GM12874 (cell line): ENCODE data around the gene GTF3C2.

Source experiments
- CTCF ChIP-seq: IDR thresholded peaks from 2 replicates; pipeline ENCODE4 v1.5.1; 2011; ENCODE audit warnings: low read depth, mild to moderate bottlenecking, control low read depth, low read length, moderate library complexity; ENCODE audit not compliant: insufficient read depth

Gene GTF3C2

GRCh38 chr2:27294928-27295327 lies 61.6 kb downstream of the GTF3C2 start:
- no peak for TF ChIP-seq CTCF

GRCh38 chr2:27291865-27292264 lies 64.7 kb downstream of the GTF3C2 start:
- TF ChIP-seq CTCF = no peak

DNA sequence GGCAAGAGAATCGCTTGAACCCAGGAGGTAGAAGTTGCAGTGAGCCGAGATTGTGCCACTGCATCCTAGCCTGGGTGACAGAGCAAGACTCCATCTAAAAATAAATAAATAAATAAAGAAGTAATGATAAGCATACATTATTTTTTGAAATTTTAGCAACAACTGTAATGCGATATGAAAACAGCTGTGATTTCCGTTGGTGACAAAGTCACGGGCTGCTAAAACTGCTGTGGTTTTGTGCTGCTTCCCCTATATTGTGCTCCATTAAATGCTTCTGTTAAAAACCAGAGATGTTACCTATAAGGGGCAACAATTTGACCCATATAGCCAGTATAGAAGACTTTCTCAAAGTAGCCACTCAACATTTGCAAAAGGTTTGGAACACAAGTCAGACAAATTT lies 66.0 kb downstream of the GTF3C2 start:
- TF ChIP-seq CTCF = no peak

DNA sequence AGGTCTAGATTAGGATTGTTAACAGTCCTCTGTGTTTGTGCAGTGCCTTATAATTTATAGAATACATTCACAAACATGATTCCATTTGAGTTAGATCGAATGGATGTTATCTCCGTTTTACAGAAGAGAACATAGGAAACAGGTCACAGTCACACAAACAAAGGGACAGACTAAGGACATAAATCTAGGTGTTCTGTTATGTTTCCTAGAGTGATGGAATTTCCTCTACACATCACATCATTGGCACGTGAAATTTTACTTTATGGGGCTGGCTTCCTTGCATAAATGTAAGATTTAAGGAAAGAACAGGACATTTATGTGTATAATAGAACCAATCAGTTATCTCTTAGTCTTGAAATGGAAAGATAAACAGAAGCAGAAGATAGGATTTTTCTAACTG lies 68.0 kb downstream of the GTF3C2 start:
- TF ChIP-seq CTCF = no peak

DNA sequence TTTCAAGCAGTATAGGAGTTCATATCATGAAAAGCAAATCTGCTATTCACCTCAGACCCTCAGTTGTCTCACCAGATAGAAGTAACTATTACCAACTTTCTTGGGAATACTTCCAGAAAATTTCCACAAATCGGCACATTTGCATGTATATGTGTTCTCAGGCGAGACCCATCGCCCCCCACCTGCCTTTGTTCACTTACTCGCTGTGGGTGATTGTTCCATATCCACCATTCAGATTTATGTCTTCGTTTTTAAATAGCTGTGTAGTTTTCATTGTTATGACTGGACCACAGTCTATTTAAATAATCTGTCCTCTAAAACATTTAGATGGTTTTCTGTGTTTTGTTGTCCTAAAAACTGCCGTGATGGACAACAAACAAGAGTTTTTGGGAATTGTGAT lies 71.1 kb downstream of the GTF3C2 start:
- no peak for TF ChIP-seq CTCF

DNA sequence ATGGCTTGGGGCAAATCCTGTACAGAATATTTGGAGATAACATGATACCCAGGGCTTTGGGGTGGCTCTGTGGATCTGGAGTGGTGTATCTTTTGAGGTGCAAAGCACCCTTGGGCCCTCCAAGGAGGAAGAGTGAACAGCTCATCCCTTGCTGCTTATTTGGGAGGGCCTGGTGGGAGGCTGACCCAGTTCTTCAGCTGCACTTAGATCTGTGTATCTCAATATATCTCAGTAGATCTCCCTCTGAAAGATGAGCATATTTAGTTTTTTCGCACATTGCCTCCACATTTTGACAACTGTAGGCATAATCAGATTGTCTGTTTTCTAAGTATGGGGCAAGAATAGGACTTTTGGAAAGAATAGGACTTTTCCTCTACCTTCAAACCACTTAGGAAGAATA lies 71.6 kb downstream of the GTF3C2 start:
- TF ChIP-seq CTCF = no peak

DNA sequence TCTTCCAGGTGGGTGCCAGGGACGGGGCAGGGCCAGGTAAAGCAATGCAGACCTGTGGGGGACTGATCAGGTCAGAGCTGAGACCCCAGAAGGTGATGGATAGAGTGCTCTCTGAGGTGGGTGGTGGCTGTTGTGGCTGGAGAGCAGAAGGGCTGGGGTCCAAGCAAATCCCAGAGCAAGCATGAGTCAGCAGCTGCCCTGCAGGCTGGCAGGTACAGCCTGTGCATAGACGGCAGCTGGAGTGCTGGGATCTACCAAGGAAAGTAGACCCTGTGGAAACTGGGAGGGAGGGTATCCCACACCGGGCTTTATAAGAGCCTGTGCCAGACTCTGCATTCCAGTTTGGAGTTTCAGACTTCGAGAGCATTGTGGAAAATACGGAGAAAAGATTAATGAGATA lies 73.7 kb downstream of the GTF3C2 start:
- no peak for TF ChIP-seq CTCF
